WTC11 (cell line): ENCODE measurements around the gene FTSJ3. TPM values are rescaled to one million over a fixed set of nuclear protein-coding genes. Genes with fewer than 3 reads are reported as not detected.

Source experiments
- FOXK1 ChIP-seq: sonication (generic); formaldehyde crosslinking; IDR thresholded peaks from 2 replicates; pipeline ENCODE4 v1.8.0; 2022; ENCODE audit warnings: mild to moderate bottlenecking, moderate library complexity, missing genetic modification reagents
- total RNA-seq: library from RNA; stranded (reverse); gene quantifications from 3 replicates; pipeline ENCODE4 v1.2.3, GENCODE V29; 2021
- TF ChIP-seq, protein P1 (sequence below): sonication (generic); formaldehyde crosslinking; IDR thresholded peaks from 2 replicates; pipeline ENCODE4 v1.8.1; 2023; ENCODE audit warnings: mild to moderate bottlenecking, moderate library complexity, missing genetic modification reagents

FTSJ3 gene
- total RNA-seq, 1 experiment from 2014 or later = 62.1 TPM

GRCh38 chr17:63772801-63773271, 54.6 kb downstream of the FTSJ3 start (continued):
- TF ChIP-seq, protein P1, sequence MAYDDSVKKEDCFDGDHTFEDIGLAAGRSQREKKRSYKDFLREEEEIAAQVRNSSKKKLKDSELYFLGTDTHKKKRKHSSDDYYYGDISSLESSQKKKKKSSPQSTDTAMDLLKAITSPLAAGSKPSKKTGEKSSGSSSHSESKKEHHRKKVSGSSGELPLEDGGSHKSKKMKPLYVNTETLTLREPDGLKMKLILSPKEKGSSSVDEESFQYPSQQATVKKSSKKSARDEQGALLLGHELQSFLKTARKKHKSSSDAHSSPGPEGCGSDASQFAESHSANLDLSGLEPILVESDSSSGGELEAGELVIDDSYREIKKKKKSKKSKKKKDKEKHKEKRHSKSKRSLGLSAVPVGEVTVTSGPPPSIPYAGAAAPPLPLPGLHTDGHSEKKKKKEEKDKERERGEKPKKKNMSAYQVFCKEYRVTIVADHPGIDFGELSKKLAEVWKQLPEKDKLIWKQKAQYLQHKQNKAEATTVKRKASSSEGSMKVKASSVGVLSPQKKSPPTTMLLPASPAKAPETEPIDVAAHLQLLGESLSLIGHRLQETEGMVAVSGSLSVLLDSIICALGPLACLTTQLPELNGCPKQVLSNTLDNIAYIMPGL (CRISPR knock-in tag) = no peak
- TF ChIP-seq FOXK1 (CRISPR knock-in tag) = no peak

Other genes starting within 250 kb of the FTSJ3 start
- gene TACO1, start 226.8 kb downstream of the FTSJ3 start, total RNA-seq = 22.8 to 26.9 TPM (median 24.1 TPM) in 3 replicates
- 21.8 to 25.7 TPM (median 22.5 TPM) in 3 replicates for gene MAP3K3, start 205.2 kb downstream of the FTSJ3 start, total RNA-seq
- gene LIMD2, start 127.5 kb downstream of the FTSJ3 start, total RNA-seq = 83.4 to 91.8 TPM (median 88.4 TPM) in 3 replicates
- 36.6 to 43.1 TPM (median 41.2 TPM) in 3 replicates for gene STRADA, start 85.9 kb downstream of the FTSJ3 start, total RNA-seq
- 63.0 to 70.9 TPM (median 63.9 TPM) in 3 replicates for gene CCDC47, start 54.1 kb downstream of the FTSJ3 start, total RNA-seq
- gene DDX42, start 53.5 kb downstream of the FTSJ3 start, total RNA-seq = 102 to 128 TPM (median 106 TPM) in 3 replicates
- gene PSMC5, start 232 bp downstream of the FTSJ3 start, total RNA-seq = 135 to 152 TPM (median 149 TPM) in 3 replicates
- 80.1 to 106 TPM (median 86.7 TPM) in 3 replicates for gene SMARCD2, start 15.0 kb upstream of the FTSJ3 start, total RNA-seq
- gene CSH2, start 46.0 kb upstream of the FTSJ3 start, total RNA-seq = not detected in 3 replicates
- 0.35 to 1.3 TPM (median 0.60 TPM) in 3 replicates for gene GH2, start 54.3 kb upstream of the FTSJ3 start, total RNA-seq
- gene CSH1, start 68.9 kb upstream of the FTSJ3 start, total RNA-seq = not detected in 3 replicates
- gene CSHL1, start 83.6 kb upstream of the FTSJ3 start, total RNA-seq = not detected in 3 replicates
- gene GH1, start 91.2 kb upstream of the FTSJ3 start, total RNA-seq = not detected in 3 replicates
- 3.0 to 3.5 TPM (median 3.2 TPM) in 3 replicates for gene CD79B, start 104.7 kb upstream of the FTSJ3 start, total RNA-seq
- 5.2 to 5.8 TPM (median 5.5 TPM) in 3 replicates for gene SCN4A, start 145.3 kb upstream of the FTSJ3 start, total RNA-seq
- 0.64 to 1.1 TPM (median 0.85 TPM) in 3 replicates for gene PRR29, start 170.7 kb upstream of the FTSJ3 start, total RNA-seq
- gene ICAM2, start 193.0 kb upstream of the FTSJ3 start, total RNA-seq = 0.33 to 0.57 TPM (median 0.44 TPM) in 3 replicates